Activated CD8-positive, alpha-beta memory T cell treated with anti-CD3 and anti-CD28 coated beads, Interleukin-2, amount 50 U/mL, for 4 hours (primary cell): ENCODE data around the gene RNF20.

ENCODE experiments used
- DNase-seq: peaks from one replicate; pipeline ENCODE4 v3.0.0-alpha.2; 2020

The RNF20 gene

DNA sequence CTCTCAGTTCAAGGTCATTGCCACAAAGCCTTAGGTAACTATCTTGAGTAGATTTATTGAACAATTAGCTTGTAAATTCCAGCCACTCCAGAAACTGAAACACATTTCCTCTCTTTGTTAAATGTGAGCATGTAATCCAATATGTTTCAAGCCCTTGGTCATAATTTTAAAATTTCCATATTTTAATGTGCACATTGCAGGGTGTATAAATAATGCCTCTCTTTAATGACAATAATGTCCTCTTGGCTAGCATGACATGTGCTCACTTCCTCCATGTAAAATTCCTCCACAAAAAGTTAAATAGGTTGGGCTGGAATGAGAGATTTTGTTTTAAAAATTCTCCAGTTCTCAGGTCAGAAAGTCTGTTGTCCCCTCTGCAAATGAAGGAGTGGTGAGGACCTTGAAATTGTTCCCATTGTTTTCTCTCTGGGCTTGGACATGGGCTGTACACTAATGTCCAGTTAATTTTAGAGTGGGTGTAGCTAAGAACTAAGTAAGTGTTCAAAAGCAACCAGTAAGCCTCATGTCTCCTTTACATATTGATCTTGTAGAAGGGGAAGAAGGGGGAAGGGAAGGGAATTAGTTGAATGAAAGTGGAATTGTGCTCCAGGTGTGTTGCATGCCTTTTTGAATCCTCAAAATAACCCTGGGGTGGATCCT, 58.3 kb downstream of the RNF20 start:
- DNase-seq: no peak

DNA sequence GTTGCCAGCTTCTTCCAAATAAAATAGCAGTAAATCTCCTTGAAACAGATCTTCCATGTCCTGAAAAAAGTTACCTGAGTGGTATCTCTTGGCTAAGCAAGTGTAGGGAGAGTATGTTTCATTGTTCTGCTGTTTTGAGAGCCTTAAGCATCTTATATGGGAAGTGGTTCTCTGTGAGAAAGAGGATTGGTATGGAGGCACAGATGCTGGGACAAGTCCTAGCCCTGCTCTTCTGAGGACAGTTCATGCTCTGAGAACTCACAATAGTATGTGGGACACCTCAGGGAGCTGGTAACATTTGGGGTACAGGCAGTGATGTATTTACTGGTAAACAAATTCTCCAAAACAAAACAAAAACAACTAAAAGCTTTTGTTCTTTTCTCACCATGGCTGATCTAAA, 59.1 kb downstream of the RNF20 start:
- DNase-seq: no peak

DNA sequence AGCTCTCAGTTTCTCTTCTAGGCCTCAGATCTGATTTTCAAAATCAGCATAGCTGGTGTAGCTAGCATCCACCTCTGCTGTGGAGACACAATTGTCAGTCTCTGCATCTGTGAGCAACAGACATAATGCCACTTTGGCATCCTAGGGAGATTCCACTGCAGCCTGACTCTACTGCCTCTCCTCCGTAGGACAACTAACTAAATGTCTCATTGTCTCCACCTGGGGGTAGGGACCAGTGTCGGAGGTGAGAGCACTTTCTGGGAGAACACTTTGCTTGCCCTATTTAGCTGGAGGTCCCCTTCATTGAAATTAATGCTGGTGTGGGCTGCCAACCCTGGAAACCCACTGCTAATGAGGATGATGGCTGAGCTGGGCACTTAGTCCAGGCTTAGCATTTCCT, 59.7 kb downstream of the RNF20 start:
- DNase-seq: no peak

DNA sequence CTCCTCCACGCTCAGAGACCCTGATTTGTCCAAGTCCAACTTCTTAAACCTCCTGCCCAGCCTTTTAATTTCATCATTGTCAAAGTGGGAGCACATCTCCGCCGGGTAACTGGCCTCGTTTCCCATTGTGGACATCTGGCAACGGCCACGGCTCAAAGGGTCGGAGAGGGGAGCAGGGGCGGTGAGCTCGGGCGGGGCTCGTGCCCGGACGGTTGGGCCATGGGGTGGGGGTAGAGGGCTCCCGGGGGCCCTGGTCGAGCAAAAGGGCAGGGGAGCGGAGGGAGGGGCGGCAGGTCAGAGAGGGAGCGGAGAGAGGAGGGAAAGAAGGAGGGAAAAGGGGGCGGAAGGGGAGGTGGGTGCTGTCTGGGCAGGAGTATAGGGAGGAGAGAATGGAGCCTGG, 61.1 kb downstream of the RNF20 start, which contains the start of gene PPP3R2:
Gene PPP3R2 (minus strand): TSS at position 174 of the 400 bp plus-strand sequence. CDS start 48 bp downstream, at position 126.
- DNase-seq: no peak

DNA sequence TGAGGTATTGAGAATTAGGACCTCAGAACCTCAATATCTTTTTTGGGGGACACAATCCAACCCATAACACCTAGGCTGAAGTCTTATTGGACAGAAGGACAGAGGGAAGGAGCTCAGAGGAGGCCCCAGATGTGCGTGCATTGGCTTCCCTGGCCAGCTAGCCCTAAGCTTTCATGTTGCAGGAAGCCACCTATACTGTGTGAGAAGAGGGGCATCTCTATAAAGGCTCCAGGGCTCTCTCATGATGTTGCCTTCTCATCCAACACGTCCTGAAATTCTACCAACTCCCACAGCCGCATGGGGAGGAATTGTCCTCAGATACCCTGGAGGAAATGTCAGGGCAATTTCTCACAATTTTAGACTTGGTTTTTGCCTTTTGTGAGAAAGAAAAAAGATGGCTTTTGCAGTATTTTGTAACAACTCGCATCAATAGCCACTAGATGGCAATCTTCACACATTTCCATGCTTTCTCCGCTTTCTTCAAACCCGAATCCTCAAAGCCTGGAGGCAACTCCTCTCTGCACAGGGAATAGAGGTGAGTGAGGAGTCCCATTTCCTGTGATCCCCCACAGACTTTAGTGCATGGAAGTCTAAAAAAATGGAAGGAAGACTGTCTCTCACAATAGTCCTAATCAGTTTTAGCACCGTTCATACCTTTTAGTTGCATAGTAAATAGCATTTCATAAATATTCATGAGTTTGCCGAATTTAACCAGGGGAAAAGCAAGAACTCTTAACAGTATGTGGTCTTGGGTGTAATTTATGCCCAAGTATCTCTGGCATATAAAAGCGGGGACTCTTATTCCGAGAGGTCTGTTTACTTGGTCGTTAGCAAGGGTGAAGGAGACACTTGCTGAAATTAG, 68.5 kb downstream of the RNF20 start:
- no peak for DNase-seq

DNA sequence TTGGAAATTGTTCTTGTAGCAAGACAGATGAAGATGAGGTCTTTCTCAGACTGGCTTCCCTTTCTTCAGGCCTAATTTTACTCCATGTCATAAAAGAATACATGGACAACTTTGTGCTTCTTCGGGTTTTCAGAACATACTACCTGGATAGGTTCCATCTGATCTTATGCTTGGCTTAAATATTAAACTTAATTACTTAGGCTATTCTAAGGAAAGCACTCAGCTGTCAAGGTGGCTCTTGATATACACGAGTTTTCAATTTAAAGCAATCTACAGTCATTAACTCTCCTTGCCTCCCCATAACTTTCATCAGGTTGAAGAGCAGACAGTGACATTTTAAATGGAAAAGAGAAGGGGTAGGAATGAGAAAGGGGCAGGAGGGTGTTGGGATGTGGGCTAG, 70.6 kb downstream of the RNF20 start:
- no peak for DNase-seq

DNA sequence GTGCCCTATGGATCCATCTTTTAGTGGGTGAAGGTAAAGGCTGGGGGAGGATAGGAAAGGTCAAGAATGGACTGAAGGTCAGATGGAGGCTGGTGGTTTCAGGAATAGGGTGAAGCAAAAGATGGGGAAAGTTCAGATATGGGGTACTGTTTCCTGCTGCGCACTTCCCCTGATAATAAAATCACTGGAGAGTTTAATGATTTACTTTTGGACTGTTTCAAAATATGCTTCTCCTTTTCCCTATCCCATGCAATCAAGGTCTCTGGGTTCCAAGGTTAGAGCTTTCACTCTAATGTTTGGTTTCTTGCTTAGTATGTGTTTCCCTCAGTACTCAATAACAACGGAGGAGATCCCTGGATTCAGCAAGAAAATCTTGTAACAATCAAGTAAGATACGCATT, 71.9 kb downstream of the RNF20 start:
- DNase-seq: no peak
